Measurements from ENCODE around the gene LRIG1.

Gene LRIG1

GRCh38 chr3:66441129-66441528, 59.7 kb downstream of the LRIG1 start (continued):
- TF ChIP-seq ZNF18 (tag by site-specific recombination; IDR thresholded peaks at IDR 0.05) (no peak), ZNF214 (tag by site-specific recombination; IDR thresholded peaks at IDR 0.05; ENCODE audit: borderline replicate concordance) (no peak), ATF2 (tag by site-specific recombination; IDR thresholded peaks at IDR 0.05; ENCODE audit: low read depth) (no peak), ZSCAN18 (tag by site-specific recombination; IDR thresholded peaks at IDR 0.05) (no peak), ZNF362 (tag by site-specific recombination; IDR thresholded peaks at IDR 0.05) (no peak), YY2 (tag by site-specific recombination; IDR thresholded peaks at IDR 0.05) (no peak), ZNF266 (tag by site-specific recombination; IDR thresholded peaks at IDR 0.05; ENCODE audit: low read depth) (no peak), ZNF26 (tag by site-specific recombination; IDR thresholded peaks at IDR 0.05) (no peak)

DNA sequence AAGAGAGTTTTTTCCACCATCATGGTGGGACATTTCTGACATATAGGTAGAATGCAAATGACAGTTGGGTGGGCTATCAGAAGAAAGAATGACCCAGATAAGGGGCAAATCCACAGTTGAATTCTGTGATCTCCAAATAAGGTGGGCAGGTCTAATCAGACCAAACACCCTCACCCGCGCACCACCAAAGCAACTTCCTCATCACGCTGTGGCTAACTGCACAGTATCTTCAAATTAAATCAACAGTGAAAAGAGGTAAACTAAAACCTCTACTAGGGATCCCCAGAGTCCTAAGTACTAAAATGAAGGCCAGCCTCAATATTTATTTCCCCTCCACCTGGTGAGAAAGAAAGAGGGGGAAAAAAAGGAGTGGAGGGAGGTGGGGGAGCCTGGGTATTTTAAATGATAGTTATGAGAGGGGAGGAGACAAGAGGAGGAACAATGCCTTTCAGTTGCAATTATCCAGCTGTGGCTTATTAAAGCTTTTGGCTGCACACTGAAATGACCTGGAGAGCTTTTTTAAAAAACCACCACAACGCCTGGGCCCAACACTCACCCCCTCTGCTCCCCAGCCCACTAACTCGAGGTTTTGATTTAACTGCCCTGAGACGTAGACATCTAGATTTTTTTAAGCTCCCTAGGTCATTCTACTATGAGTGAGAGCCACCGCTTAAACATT, 61.0 kb downstream of the LRIG1 start:
- no peak overlapping the region for H3K27ac ChIP-seq (ENCODE audit: extremely low read depth, low read depth, low read length)
- no peaks in the 10 kb centered on the region for H3K9me3 ChIP-seq (ENCODE audit: control insufficient read depth, insufficient read depth, low read depth, low read length)
- CTCF ChIA-PET, result interaction anchor here (1.4 kb wide), 1 partner anchor 32 kb away, joined by 6 read pairs; no protein-coding TSS in a partner anchor
- POLR2A ChIA-PET, result interaction anchor here (0.6 kb wide), 1 partner anchor 13 kb away, joined by 3 read pairs; no protein-coding TSS in a partner anchor
- no peak for TF ChIP-seq ZNF792 (tag by site-specific recombination; IDR thresholded peaks at IDR 0.05)
- TF ChIP-seq, protein P1, sequence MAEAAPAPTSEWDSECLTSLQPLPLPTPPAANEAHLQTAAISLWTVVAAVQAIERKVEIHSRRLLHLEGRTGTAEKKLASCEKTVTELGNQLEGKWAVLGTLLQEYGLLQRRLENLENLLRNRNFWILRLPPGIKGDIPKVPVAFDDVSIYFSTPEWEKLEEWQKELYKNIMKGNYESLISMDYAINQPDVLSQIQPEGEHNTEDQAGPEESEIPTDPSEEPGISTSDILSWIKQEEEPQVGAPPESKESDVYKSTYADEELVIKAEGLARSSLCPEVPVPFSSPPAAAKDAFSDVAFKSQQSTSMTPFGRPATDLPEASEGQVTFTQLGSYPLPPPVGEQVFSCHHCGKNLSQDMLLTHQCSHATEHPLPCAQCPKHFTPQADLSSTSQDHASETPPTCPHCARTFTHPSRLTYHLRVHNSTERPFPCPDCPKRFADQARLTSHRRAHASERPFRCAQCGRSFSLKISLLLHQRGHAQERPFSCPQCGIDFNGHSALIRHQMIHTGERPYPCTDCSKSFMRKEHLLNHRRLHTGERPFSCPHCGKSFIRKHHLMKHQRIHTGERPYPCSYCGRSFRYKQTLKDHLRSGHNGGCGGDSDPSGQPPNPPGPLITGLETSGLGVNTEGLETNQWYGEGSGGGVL (tag by site-specific recombination; IDR thresholded peaks at IDR 0.05), result 0 out of 2 replicates have a peak, but pooled peaks have one; percentile 21
- TF ChIP-seq, protein P2, sequence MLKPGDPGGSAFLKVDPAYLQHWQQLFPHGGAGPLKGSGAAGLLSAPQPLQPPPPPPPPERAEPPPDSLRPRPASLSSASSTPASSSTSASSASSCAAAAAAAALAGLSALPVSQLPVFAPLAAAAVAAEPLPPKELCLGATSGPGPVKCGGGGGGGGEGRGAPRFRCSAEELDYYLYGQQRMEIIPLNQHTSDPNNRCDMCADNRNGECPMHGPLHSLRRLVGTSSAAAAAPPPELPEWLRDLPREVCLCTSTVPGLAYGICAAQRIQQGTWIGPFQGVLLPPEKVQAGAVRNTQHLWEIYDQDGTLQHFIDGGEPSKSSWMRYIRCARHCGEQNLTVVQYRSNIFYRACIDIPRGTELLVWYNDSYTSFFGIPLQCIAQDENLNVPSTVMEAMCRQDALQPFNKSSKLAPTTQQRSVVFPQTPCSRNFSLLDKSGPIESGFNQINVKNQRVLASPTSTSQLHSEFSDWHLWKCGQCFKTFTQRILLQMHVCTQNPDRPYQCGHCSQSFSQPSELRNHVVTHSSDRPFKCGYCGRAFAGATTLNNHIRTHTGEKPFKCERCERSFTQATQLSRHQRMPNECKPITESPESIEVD (tag by site-specific recombination; IDR thresholded peaks at IDR 0.05), result no peak
- no peak for TF ChIP-seq MEIS1 (CRISPR knock-in tag; IDR thresholded peaks at IDR 0.05; ENCODE audit: borderline replicate concordance)
- no peak for TF ChIP-seq ZNF664 (tag by site-specific recombination; IDR thresholded peaks at IDR 0.05)
- TF ChIP-seq ZNF521 (tag by site-specific recombination; IDR thresholded peaks at IDR 0.05), result no peak
- no peak overlapping the region for H3K4me3 ChIP-seq (ENCODE audit: low read depth, low read length)
- H3K4me1 ChIP-seq (ENCODE audit: control insufficient read depth, insufficient read depth, low read length), result no peaks in the 10 kb centered on the region
- peaks cover 0 to 8% of the 10 kb centered on the region in 2 experiments; a peak in 1 of 3 replicates for H3K36me3 ChIP-seq (ENCODE audit: control insufficient read depth in 2 of 2, insufficient read depth in 1 of 2, low read length in 2 of 2)
